GM12878 (cell line): ENCODE measurements around the gene LCN12. TPM values are rescaled to one million over a fixed set of nuclear protein-coding genes. Genes with fewer than 3 reads are reported as not detected.

Source experiments
- ATAC-seq: fragments of 200-7000 bp; cut with Tn5 transposase; 3 replicates; pipeline ENCODE4 v1.9.1; 2020; ENCODE audit warnings: mild to moderate bottlenecking, moderate library complexity
- BruUV-seq: library from RNA; stranded (reverse); fragments of 400-500 nt; replicated peaks from 2 replicates; lab custom pipeline; 2021; lab: Mats Ljungman, UMichigan
- CTCF ChIA-PET: fragments of 300-600 bp; sonication (Branson Sonifier 250); formaldehyde crosslinking; extraction: SDS; loops from one replicate; lab custom pipeline; 2021; ENCODE audit warnings: inconsistent platforms; lab: Yijun Ruan, JAX
- POLR2A ChIA-PET: fragments of 350-600 bp; formaldehyde crosslinking; extraction: SDS; loops from one replicate; lab custom pipeline; 2021; ENCODE audit warnings: inconsistent platforms; lab: Charles Lee
- RAD21 ChIA-PET: fragments of 300-600 bp; sonication (Branson Sonifier 250); formaldehyde crosslinking; loops from one replicate; lab custom pipeline; 2023; ENCODE audit warnings: antibody characterized with exemption; ENCODE audit not compliant: unreplicated experiment; lab: Charles Lee
- SMC1A ChIA-PET: fragments of 300-600 bp; sonication (Branson Sonifier 250); formaldehyde crosslinking; loops from one replicate; lab custom pipeline; 2023; ENCODE audit not compliant: unreplicated experiment, uncharacterized antibody; lab: Charles Lee
- DNase-seq: peaks from one replicate; pipeline ENCODE4 v3.0.0-alpha.2; 2011; ENCODE audit warnings: low read depth, low spot score
- FAIRE-seq: peaks from 3 replicates; lab custom pipeline; 2011; peaks lifted over from hg19 to GRCh38; lab: Jason Lieb, UNC
- H2AFZ ChIP-seq: 2 replicates; pipeline ENCODE4 v1.6.0; 2011; ENCODE audit warnings: low read depth, low read length, control low read depth; ENCODE audit not compliant: control insufficient read depth
- H3K27ac ChIP-seq: 2 replicates; pipeline ENCODE4 v1.5.1; 2011; ENCODE audit warnings: control low read depth; ENCODE audit not compliant: control insufficient read depth, insufficient read depth
- H3K27me3 ChIP-seq, 2 experiments: replicated peaks in 1 of 2; 2 replicates each; pipeline versions ENCODE4 v1.6.0 to v1.6.1; 2011; ENCODE audit warnings: low read length in 1 of 2; ENCODE audit not compliant: control insufficient read depth in 2 of 2, insufficient read depth in 2 of 2
- H3K36me3 ChIP-seq, 2 experiments: 2 replicates each; pipeline ENCODE4 v1.5.1; 2011; ENCODE audit warnings: low read length in 1 of 2; ENCODE audit not compliant: control insufficient read depth in 2 of 2, insufficient read depth in 2 of 2
- H3K4me1 ChIP-seq: 2 replicates; pipeline ENCODE4 v1.6.1; 2011; ENCODE audit warnings: mild to moderate bottlenecking, low read length, moderate library complexity, mixed read lengths; ENCODE audit not compliant: control insufficient read depth, insufficient read depth
- H3K4me2 ChIP-seq: 2 replicates; pipeline ENCODE4 v1.6.0; 2011; ENCODE audit warnings: control low read depth; ENCODE audit not compliant: control insufficient read depth, insufficient read depth
- H3K4me3 ChIP-seq: fragments of 200-600 bp; sonication (generic); 2 replicates; pipeline ENCODE4 v1.5.1; 2016
- H3K79me2 ChIP-seq: 2 replicates; pipeline ENCODE4 v1.6.0; 2011; ENCODE audit warnings: low read length; ENCODE audit not compliant: control insufficient read depth, insufficient read depth
- H3K9ac ChIP-seq: 2 replicates; pipeline ENCODE4 v1.8.0; 2011; ENCODE audit warnings: low read length, control low read depth, mixed read lengths; ENCODE audit not compliant: control insufficient read depth, insufficient read depth
- H3K9me3 ChIP-seq: replicated peaks from 3 replicates; pipeline ENCODE4 v1.5.1; 2011; ENCODE audit warnings: mild to moderate bottlenecking, low read length; ENCODE audit not compliant: control insufficient read depth, insufficient read depth
- H4K20me1 ChIP-seq: 2 replicates; pipeline ENCODE4 v1.6.0; 2011; ENCODE audit not compliant: control insufficient read depth, insufficient read depth
- ATF2 ChIP-seq: IDR thresholded peaks from 2 replicates; pipeline ENCODE4 v1.6.1; 2012; ENCODE audit warnings: low read length, inconsistent platforms
- BMI1 ChIP-seq: fragments of 450-650 bp; IDR thresholded peaks from 2 replicates; pipeline ENCODE4 v1.6.1; 2016; ENCODE audit warnings: mild to moderate bottlenecking, moderate library complexity, borderline replicate concordance
- CBX5 ChIP-seq: sonication (generic); IDR thresholded peaks from 2 replicates; pipeline ENCODE4 v1.6.1; 2016; ENCODE audit warnings: low read depth, moderate library complexity, mild to moderate bottlenecking, inconsistent platforms
- DPF2 ChIP-seq: fragments of 450-650 bp; IDR thresholded peaks from 2 replicates; pipeline ENCODE4 v1.6.1; 2017; ENCODE audit warnings: mild to moderate bottlenecking
- ESRRA ChIP-seq: IDR thresholded peaks from 2 replicates; pipeline ENCODE4 v1.6.1; 2012; ENCODE audit warnings: mild to moderate bottlenecking, low read length, improper control_type of control experiment
- FOXK2 ChIP-seq: fragments of 450-650 bp; IDR thresholded peaks from 2 replicates; pipeline ENCODE4 v1.6.1; 2017; ENCODE audit warnings: mild to moderate bottlenecking, moderate library complexity
- JUNB ChIP-seq: IDR thresholded peaks from 2 replicates; pipeline ENCODE4 v1.6.1; 2016; ENCODE audit warnings: antibody characterized with exemption, mild to moderate bottlenecking
- MXI1 ChIP-seq: fragments of 150-350 bp; IDR thresholded peaks from 2 replicates; pipeline ENCODE4 v1.6.1; 2011; ENCODE audit warnings: low read depth, mild to moderate bottlenecking, inconsistent platforms, low read length, improper control_type of control experiment
- POLR2A ChIP-seq: IDR thresholded peaks from 2 replicates; pipeline ENCODE4 v1.6.1; 2011; ENCODE audit warnings: low read depth, mild to moderate bottlenecking, low read length
- RAD21 ChIP-seq: IDR thresholded peaks from 2 replicates; pipeline ENCODE4 v1.6.1; 2011; ENCODE audit warnings: mild to moderate bottlenecking, low read depth, low read length, moderate library complexity; ENCODE audit not compliant: insufficient read depth
- SRF ChIP-seq, 2 experiments: IDR thresholded peaks; 2 replicates each; pipeline ENCODE4 v1.6.1; 2011; ENCODE audit warnings: low read depth in 2 of 2, low read length in 2 of 2, mild to moderate bottlenecking in 1 of 2, moderate library complexity in 1 of 2
- TCF3 ChIP-seq: IDR thresholded peaks from 2 replicates; pipeline ENCODE4 v1.6.1; 2012; ENCODE audit warnings: low read depth, mild to moderate bottlenecking, low read length, borderline replicate concordance; ENCODE audit not compliant: insufficient read depth
- YY1 ChIP-seq: IDR thresholded peaks from 2 replicates; pipeline ENCODE4 v1.6.1; 2011; ENCODE audit warnings: low read depth, mild to moderate bottlenecking, low read length
- ZBED1 ChIP-seq: IDR thresholded peaks from 2 replicates; pipeline ENCODE4 v1.6.1; 2016; ENCODE audit warnings: borderline replicate concordance
- WGBS: methylation state at CpG from one replicate; pipeline ENCODE4 v1.1.6; 2016; ENCODE audit warnings: low lambda C conversion rate; ENCODE audit not compliant: insufficient replicate concordance, insufficient coverage; ENCODE audit errors: missing lambda C conversion rate; 5-methylcytosine and 5-hydroxymethylcytosine counted together
- in situ Hi-C: fragments of 300-500 bp; cut with MboI; formaldehyde crosslinking; loops from 9 replicates; pipeline ENCODE4 v1.14.3; 2018; ENCODE audit warnings: mixed read lengths
- intact Hi-C: fragments of 100-400 bp; cut with micrococcal nuclease; formaldehyde crosslinking; loops from one replicate; pipeline ENCODE4 v1.14.2; 2022; ENCODE audit not compliant: unreplicated experiment
- polyA plus RNA-seq, 11 experiments: library from polyadenylated mRNA; depleted of rRNA in 4 of 11; unstranded in 6 of 11; stranded (reverse) in 5 of 11; fragments of >200 nt; fragmentation: Nextera tagmentation in 4 of 11; fragmentation: Illumina TruSeq in 1 of 11; extraction: Ambion mirVana in 4 of 11; extraction: Trizol in 1 of 11; gene quantifications; 1 replicate in 1 of 11; 2 replicates in 10 of 11; pipeline versions ENCODE4 v1.2.1 to v1.2.3, GENCODE V29; 2011 to 2016; ENCODE audit warnings: inconsistent platforms in 2 of 11, missing spikeins in 2 of 11, low read depth in 1 of 11
- total RNA-seq, 4 experiments: library from RNA; depleted of rRNA in 3 of 4; stranded (reverse); fragments of >200 nt in 3 of 4; fragmentation: Illumina TruSeq in 1 of 4; extraction: Trizol in 1 of 4; gene quantifications; 2 replicates each; pipeline versions ENCODE4 v1.2.1 to v1.2.3, GENCODE V29; 2013 to 2021
- TF ChIP-seq, protein P1 (sequence below): IDR thresholded peaks from 2 replicates; pipeline ENCODE4 v1.6.1; 2012; ENCODE audit warnings: mild to moderate bottlenecking, low read depth, low read length

The LCN12 gene
- total and polyA plus RNA-seq, 10 of the 15 experiments (the other 5 are each of a cell fraction or from before 2014, with no cell fraction given): 0.06 to 0.64 (median 0.40) TPM; not detected in 3

DNA sequence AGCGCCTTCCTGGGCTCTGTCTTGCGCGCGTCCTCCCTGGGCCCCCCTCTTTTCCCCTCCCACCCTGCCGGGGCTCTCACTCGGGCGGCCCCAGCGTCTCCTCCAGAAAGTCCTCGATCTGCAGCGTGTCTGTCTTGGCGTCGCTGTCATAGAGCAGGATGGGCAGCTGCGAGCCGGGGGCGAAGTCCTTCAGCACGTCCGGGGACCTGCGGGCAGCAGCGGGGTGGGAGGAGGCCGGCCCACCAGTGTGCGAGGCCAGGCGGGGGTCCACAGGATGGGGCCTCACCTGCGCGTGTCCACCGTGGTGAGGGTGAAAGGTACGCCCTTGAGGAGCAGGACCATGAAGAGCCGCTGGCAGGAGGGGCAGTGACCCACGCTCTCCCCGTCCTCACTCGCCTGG lies 43.3 kb downstream of the LCN12 start:
- intact Hi-C loops: no loop called here
- Histone ChIP-seq H3K79me2 (no peaks in the 10 kb centered on the region; the same call in 1 of the 2 replicates), H2AFZ (no peak overlapping the region), H3K9ac (no peak overlapping the region), H3K9me3 (no peaks in the 10 kb centered on the region; the same call in 2 of the 3 replicates), H3K36me3 (no peaks in the 10 kb centered on the region), H3K4me3 (no peak overlapping the region), H3K4me1 (peaks cover 41% of the 10 kb centered on the region), H3K4me2 (no peak overlapping the region), H3K27ac (no peak overlapping the region), H3K27me3 (peaks cover 2 to 6% of the 10 kb centered on the region in 2 experiments; a peak in 3 of 4 replicates), H4K20me1 (no peaks in the 10 kb centered on the region)
- BruUV-seq: no TSS peak
- RAD21 ChIA-PET: interaction anchor here (0.5 to 1.4 kb wide), 2 partner anchors 47 to 694 kb away, joined by 3 to 5 read pairs; no protein-coding TSS in a partner anchor
- FAIRE-seq (no peak), DNase-seq (no peak), ATAC-seq (no peak)
- in situ Hi-C loops: no loop called here
- SMC1A ChIA-PET: no interaction called here
- POLR2A ChIA-PET: no interaction called here
- WGBS: 80% methylated on average over 12 of the region's 30 CpGs
- no peak for TF ChIP-seq ZBED1
- TF ChIP-seq MXI1: no peak
- TF ChIP-seq RAD21: no peak
- no peak for TF ChIP-seq ATF2
- no peak for TF ChIP-seq POLR2A
- TF ChIP-seq, protein P1, sequence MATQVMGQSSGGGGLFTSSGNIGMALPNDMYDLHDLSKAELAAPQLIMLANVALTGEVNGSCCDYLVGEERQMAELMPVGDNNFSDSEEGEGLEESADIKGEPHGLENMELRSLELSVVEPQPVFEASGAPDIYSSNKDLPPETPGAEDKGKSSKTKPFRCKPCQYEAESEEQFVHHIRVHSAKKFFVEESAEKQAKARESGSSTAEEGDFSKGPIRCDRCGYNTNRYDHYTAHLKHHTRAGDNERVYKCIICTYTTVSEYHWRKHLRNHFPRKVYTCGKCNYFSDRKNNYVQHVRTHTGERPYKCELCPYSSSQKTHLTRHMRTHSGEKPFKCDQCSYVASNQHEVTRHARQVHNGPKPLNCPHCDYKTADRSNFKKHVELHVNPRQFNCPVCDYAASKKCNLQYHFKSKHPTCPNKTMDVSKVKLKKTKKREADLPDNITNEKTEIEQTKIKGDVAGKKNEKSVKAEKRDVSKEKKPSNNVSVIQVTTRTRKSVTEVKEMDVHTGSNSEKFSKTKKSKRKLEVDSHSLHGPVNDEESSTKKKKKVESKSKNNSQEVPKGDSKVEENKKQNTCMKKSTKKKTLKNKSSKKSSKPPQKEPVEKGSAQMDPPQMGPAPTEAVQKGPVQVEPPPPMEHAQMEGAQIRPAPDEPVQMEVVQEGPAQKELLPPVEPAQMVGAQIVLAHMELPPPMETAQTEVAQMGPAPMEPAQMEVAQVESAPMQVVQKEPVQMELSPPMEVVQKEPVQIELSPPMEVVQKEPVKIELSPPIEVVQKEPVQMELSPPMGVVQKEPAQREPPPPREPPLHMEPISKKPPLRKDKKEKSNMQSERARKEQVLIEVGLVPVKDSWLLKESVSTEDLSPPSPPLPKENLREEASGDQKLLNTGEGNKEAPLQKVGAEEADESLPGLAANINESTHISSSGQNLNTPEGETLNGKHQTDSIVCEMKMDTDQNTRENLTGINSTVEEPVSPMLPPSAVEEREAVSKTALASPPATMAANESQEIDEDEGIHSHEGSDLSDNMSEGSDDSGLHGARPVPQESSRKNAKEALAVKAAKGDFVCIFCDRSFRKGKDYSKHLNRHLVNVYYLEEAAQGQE: no peak
- TF ChIP-seq TCF3: no peak
- no peak for TF ChIP-seq FOXK2
- no peak for TF ChIP-seq ESRRA
- TF ChIP-seq BMI1: no peak
- no peak for TF ChIP-seq JUNB
- TF ChIP-seq DPF2: no peak
- no peak for TF ChIP-seq SRF (IDR thresholded peaks at IDR 0.05; ENCODE audit: low read depth in 2 of 2, low read length in 2 of 2)
- TF ChIP-seq YY1: no peak
- TF ChIP-seq CBX5: no peak
- CTCF ChIA-PET: interaction anchor here (0.6 to 2.1 kb wide), 5 partner anchors 34 to 115 kb away, joined by 3 to 9 read pairs (median 7); no protein-coding TSS in a partner anchor
